ENCODE results near the gene EYA2. TPM values are rescaled to one million over a fixed set of nuclear protein-coding genes. Genes with fewer than 3 reads are reported as not detected.

EYA2 gene
- total RNA-seq, 1 donor from 2014 or later, result 15.3 TPM

GRCh38 chr20:47141941-47142773 is 247.5 kb downstream of the EYA2 start:
- no peak for DNase-seq (ENCODE audit: low spot score)

- no peak for DNase-seq (ENCODE audit: low spot score)
Observed at GRCh38 chr20:47142774-47143170, 248.1 kb downstream of the EYA2 start.

- no peak for DNase-seq (ENCODE audit: low spot score)
Observed at GRCh38 chr20:47143657-47144056, 249.0 kb downstream of the EYA2 start.

GRCh38 chr20:47144463-47144862 is 249.8 kb downstream of the EYA2 start:
- DNase-seq (ENCODE audit: low spot score), result no peak

- no peak for DNase-seq (ENCODE audit: low spot score)
Observed at GRCh38 chr20:47146686-47147085, 252.0 kb downstream of the EYA2 start.

GRCh38 chr20:47148059-47148458 is 253.4 kb downstream of the EYA2 start:
- no peak for DNase-seq (ENCODE audit: low spot score)

GRCh38 chr20:47149939-47150338 is 255.3 kb downstream of the EYA2 start:
- no peak for DNase-seq (ENCODE audit: low spot score)

GRCh38 chr20:47150403-47151152 is 255.9 kb downstream of the EYA2 start:
- peak; percentile 47 for DNase-seq (ENCODE audit: low spot score)

- no peak for DNase-seq (ENCODE audit: low spot score)
Observed at GRCh38 chr20:47152068-47152467, 257.4 kb downstream of the EYA2 start.

- no peak for DNase-seq (ENCODE audit: low spot score)
Observed at GRCh38 chr20:47154089-47154488, 259.4 kb downstream of the EYA2 start.

- DNase-seq (ENCODE audit: low spot score), result no peak
Observed at GRCh38 chr20:47156301-47157137, 261.9 kb downstream of the EYA2 start.

- no peak for DNase-seq (ENCODE audit: low spot score)
Observed at GRCh38 chr20:47159166-47159565, 264.5 kb downstream of the EYA2 start.

GRCh38 chr20:47160240-47160639 is 265.6 kb downstream of the EYA2 start:
- no peak for DNase-seq (ENCODE audit: low spot score)

- DNase-seq (ENCODE audit: low spot score), result no peak
Observed at GRCh38 chr20:47160992-47161391, 266.3 kb downstream of the EYA2 start.

- no peak for DNase-seq (ENCODE audit: low spot score)
Observed at GRCh38 chr20:47161411-47161810, 266.8 kb downstream of the EYA2 start.

GRCh38 chr20:47164140-47164539 is 269.5 kb downstream of the EYA2 start:
- no peak for DNase-seq (ENCODE audit: low spot score)

GRCh38 chr20:47165376-47165865 is 270.8 kb downstream of the EYA2 start:
- no peak for DNase-seq (ENCODE audit: low spot score)

GRCh38 chr20:47167846-47168245 is 273.2 kb downstream of the EYA2 start:
- no peak for DNase-seq (ENCODE audit: low spot score)

- no peak for DNase-seq (ENCODE audit: low spot score)
Observed at GRCh38 chr20:47172579-47172978, 277.9 kb downstream of the EYA2 start.

GRCh38 chr20:47173596-47174216 is 279.1 kb downstream of the EYA2 start:
- no peak for DNase-seq (ENCODE audit: low spot score)

- DNase-seq (ENCODE audit: low spot score), result no peak
Observed at GRCh38 chr20:47174456-47175243, 280.0 kb downstream of the EYA2 start.
